GM12874 (cell line): ENCODE measurements around the gene ATP1B2.

Experiments used
- CTCF ChIP-seq: IDR thresholded peaks from 2 replicates; pipeline ENCODE4 v1.5.1; 2011; ENCODE audit warnings: low read depth, mild to moderate bottlenecking, control low read depth, low read length, moderate library complexity; ENCODE audit not compliant: insufficient read depth

Gene ATP1B2

GRCh38 chr17:7615265-7615747 is 35.4 kb upstream of the ATP1B2 start:
- no peak for TF ChIP-seq CTCF

GRCh38 chr17:7618608-7619007 is 32.1 kb upstream of the ATP1B2 start:
- no peak for TF ChIP-seq CTCF

GRCh38 chr17:7620835-7621234 is 29.9 kb upstream of the ATP1B2 start:
- TF ChIP-seq CTCF: no peak

DNA sequence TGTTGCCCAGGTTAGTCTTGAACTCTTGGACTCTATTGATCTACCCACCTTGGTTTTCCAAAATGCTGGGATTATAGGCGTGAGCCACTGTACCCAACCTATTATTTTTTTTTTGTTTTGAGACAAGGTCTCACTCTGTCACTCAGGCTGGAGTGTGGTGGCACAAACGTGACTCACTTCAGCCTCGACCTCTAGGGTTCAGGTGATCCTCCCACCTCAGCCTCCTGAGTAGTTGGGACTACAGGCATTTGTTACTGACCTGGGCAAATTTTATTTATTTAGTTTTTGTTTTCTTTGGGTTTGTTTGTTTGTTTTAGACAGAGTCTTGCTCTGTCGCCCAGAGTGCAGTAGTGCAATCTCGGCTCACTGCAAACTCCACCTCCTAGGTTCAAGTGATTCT is 27.1 kb upstream of the ATP1B2 start:
- TF ChIP-seq CTCF: no peak

DNA sequence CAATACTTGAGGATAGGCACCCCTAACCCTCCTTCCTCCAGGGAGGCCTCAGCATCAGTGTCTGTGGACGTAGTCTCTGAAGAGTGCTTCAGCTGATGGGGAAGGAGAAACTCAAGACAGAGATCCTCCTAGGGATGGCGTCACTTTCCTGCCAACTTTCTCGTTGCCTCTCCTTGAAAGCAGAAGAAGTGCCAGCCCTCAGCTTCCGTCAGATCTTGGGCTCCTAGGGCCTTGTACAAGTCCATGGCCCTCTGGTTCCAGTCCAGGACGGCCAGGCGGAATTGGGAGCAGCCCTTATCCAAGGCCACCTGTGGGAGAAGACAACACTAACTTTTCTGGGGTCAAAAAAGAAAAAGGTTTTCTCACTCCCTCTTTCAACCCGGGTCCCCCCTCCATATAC is 24.4 kb upstream of the ATP1B2 start:
- no peak for TF ChIP-seq CTCF

- TF ChIP-seq CTCF: no peak
These were observed 23.8 kb upstream of the ATP1B2 start for GRCh38 chr17:7626956-7627249.

- no peak for TF ChIP-seq CTCF
These were observed 23.2 kb upstream of the ATP1B2 start, which contains the start of gene SAT2 for GRCh38 chr17:7627250-7628121. TSS of gene SAT2 (minus strand) at chr17:7627821. CDS start at chr17:7627635, 186 bp downstream.
